Dedifferentiated amniotic fluid mesenchymal stem cell (primary cell): Measurements from ENCODE around the gene CFAP97D2.
A peak's percentile ranks its signal among the peaks of the same experiment; 100 is the strongest.
"Not testable (repeated sequence)": the region's sequence is repeated elsewhere in the genome, so short reads cannot be mapped to it uniquely, and the experiment has no call there.

Experiments
- DNase-seq: peaks from one replicate; pipeline ENCODE4 v3.0.0-alpha.2; 2016; ENCODE audit errors: extremely low spot score

Gene CFAP97D2

GRCh38 chr13:114235697-114236096, 56.6 kb downstream of the CFAP97D2 start:
- DNase-seq = no peak

GRCh38 chr13:114236227-114236626, 57.2 kb downstream of the CFAP97D2 start:
- no peak for DNase-seq

- DNase-seq = no peak
These were observed 58.5 kb downstream of the CFAP97D2 start for GRCh38 chr13:114237415-114238112.

- DNase-seq = no peak
These were observed 62.9 kb downstream of the CFAP97D2 start for GRCh38 chr13:114241918-114242317.

- DNase-seq = no peak
These were observed 64.9 kb downstream of the CFAP97D2 start for GRCh38 chr13:114243971-114244370.

GRCh38 chr13:114244637-114245036, 65.6 kb downstream of the CFAP97D2 start:
- no peak for DNase-seq

GRCh38 chr13:114248011-114248410, 69.0 kb downstream of the CFAP97D2 start:
- peak; percentile 49 for DNase-seq

- DNase-seq = no peak
These were observed 70.0 kb downstream of the CFAP97D2 start for GRCh38 chr13:114249077-114249476.

- DNase-seq = not testable (repeated sequence)
These were observed 72.8 kb downstream of the CFAP97D2 start for GRCh38 chr13:114251639-114252440.

GRCh38 chr13:114256547-114256946, 77.5 kb downstream of the CFAP97D2 start:
- DNase-seq = no peak

- no peak for DNase-seq
These were observed 78.0 kb downstream of the CFAP97D2 start for GRCh38 chr13:114257014-114257413.

GRCh38 chr13:114258589-114258988, 79.5 kb downstream of the CFAP97D2 start:
- DNase-seq = no peak

- no peak for DNase-seq
These were observed 80.3 kb downstream of the CFAP97D2 start for GRCh38 chr13:114259374-114259773.

- DNase-seq = no peak
These were observed 80.9 kb downstream of the CFAP97D2 start for GRCh38 chr13:114259974-114260373.

GRCh38 chr13:114260814-114261213, 81.8 kb downstream of the CFAP97D2 start:
- DNase-seq = no peak

GRCh38 chr13:114261328-114261965, 82.4 kb downstream of the CFAP97D2 start:
- no peak for DNase-seq

GRCh38 chr13:114263578-114263977, 84.5 kb downstream of the CFAP97D2 start:
- DNase-seq = no peak

GRCh38 chr13:114264313-114264712, 85.3 kb downstream of the CFAP97D2 start:
- DNase-seq = not testable (repeated sequence)

GRCh38 chr13:114264886-114265611, 86.0 kb downstream of the CFAP97D2 start:
- DNase-seq = peak; percentile 75

- no peak for DNase-seq
These were observed 87.2 kb downstream of the CFAP97D2 start for GRCh38 chr13:114266241-114266640.

- no peak for DNase-seq
These were observed 89.6 kb downstream of the CFAP97D2 start for GRCh38 chr13:114268344-114269280.
